ENCODE results near the gene SMARCA2.

The SMARCA2 gene

DNA sequence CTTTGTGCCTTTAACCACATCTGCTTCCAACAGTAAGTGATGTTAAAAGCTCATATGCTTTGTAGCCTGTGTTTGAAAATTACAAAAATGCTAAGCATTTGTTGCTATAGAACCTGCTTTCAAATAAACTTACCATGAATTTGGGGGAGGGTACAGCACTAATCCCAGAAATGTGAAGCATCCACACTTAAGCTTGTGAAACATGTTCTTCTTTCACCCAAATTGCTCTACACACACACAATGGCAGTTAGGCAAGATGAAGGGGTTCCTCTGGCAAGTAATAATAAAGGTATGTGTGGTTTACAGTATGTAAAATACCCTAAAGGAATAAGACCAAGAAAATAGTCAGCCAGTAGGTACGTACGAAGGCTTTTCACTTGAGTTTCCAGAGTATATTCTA, 165.6 kb downstream of the SMARCA2 start:
- no peak for TF ChIP-seq CTCF (IDR thresholded peaks at IDR 0.05)

DNA sequence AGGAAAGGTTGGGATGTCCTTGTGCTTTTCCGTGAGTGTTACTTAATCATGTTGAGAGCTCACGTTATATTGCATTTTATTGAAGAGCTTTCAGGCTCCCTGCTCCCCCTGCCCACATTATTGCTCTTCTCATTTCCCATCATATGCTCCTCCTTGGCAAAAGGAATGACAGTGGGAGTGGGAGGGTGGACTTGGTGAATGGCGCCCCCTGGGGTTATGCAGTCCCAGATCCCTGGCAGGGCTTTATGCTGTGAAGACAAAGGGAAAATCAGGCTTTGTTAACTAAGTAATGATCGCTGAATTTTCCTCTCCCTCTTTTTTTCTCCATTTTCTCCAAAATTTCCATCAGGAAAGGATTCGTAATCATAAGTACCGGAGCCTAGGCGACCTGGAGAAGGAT, 166.6 kb downstream of the SMARCA2 start:
- peak; percentile 52 for TF ChIP-seq CTCF (IDR thresholded peaks at IDR 0.05)

DNA sequence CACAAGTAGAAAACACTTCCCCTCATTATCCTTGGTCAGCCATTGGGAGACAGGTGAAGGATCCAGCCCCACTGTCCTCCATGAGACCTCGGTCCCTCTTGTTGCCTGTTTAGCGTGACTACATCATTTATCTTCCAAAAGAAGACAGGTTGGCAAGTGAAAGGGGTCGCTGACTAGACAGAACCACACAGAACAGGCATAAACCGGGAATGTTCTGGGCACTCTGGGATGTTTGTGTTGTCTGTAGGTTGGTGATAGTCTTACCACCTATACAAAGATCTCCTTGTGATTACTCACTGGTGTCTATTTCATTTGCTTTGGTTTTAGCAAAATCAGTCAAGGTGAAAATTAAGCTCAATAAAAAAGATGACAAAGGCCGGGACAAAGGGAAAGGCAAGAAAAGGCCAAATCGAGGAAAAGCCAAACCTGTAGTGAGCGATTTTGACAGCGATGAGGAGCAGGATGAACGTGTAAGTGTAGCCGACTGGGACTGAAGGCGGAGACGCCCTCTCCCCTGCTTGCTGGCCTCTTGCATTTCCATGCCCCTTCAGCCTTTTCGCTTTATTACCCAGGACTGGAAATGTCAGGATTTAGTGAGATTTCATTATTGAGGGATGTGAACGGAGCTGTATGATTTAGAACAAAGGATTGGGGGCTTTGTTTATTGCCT, 175.9 kb downstream of the SMARCA2 start:
- TF ChIP-seq CTCF (IDR thresholded peaks at IDR 0.05): no peak

DNA sequence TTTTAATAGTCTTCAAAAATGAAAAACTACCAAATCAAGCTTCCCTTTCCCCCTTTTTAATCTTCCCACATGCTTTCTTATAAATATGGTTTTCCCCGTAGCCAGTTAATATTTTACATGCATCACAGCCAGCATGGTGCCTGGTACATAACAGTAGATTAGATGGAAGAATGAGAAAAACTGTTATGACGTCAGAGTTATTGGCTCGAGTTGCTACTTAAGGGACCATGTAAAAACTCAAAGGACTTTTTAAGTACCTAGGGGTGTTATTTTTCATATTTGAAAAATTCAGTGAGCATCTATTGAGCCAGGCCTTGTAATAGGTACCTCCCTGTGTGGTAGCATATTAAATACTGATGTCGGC, 176.4 kb downstream of the SMARCA2 start:
- no peak for TF ChIP-seq CTCF (IDR thresholded peaks at IDR 0.05)

DNA sequence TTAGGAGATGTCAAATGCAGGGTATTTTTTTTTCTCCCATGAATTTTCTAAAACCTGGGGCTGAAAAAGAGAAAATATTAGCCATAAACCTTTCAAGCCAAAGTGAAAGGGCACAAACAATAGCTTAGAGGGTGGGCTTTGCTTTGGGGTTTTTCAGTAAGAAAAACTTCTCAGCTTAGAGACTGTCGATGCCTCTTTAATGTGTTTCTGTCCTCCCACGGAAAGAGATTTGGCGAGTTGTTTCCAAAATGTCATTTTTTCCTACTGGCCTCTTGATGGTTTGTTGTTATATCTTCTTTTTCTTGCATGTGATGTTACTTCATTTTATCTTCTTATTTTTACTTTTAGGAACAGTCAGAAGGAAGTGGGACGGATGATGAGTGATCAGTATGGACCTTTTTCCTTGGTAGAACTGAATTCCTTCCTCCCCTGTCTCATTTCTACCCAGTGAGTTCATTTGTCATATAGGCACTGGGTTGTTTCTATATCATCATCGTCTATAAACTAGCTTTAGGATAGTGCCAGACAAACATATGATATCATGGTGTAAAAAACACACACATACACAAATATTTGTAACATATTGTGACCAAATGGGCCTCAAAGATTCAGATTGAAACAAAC, 177.3 kb downstream of the SMARCA2 start:
- TF ChIP-seq CTCF (IDR thresholded peaks at IDR 0.05): no peak

- no peak for TF ChIP-seq CTCF (IDR thresholded peaks at IDR 0.05)
Measured at GRCh38 chr9:2193552-2193951, 178.4 kb downstream of the SMARCA2 start.

DNA sequence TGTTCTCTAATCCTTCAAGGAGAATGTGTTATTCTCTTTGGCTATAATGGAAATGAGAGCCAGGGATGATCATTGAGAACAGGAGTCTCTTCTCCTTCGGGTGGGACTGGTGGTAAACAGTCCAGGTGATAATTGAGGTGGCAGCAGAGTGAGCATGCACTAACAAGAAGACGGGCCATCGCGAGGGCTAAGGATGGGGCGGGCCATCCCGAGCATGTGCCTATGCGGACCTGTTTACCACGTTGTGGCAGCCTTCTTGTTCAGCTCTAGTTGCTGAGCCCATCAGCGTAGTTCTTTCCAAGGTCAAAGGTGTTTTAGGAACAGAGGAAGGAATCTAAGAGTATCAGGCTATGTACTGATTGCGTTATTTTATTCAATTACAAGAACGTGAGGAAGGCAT, 180.1 kb downstream of the SMARCA2 start:
- TF ChIP-seq CTCF (IDR thresholded peaks at IDR 0.05): no peak
